Activated T-helper 1 cell treated with anti-CD3 and anti-CD28 coated beads, Interleukin-2, amount 50 U/mL, for 16 hours (primary cell): Measurements from ENCODE around the gene EYS.

Source experiments
- DNase-seq, 2 donors: peaks; one replicate each; pipeline ENCODE4 v3.0.0-alpha.2; 2020; ENCODE audit warnings: low read depth in 1 of 2, low spot score in 1 of 2

EYS gene

GRCh38 chr6:65707126-65707826 is at the start of gene EYS:
Gene EYS, minus strand, starts transcription at chr6:65707226. Its CDS starts 211,816 bp downstream, at chr6:65495410.
- no peak for DNase-seq

GRCh38 chr6:65746302-65746701 is 39.3 kb upstream of the EYS start:
- DNase-seq, result no peak

- no peak for DNase-seq
Measured at GRCh38 chr6:65745614-65746013, 38.6 kb upstream of the EYS start.

GRCh38 chr6:65728879-65729479 is 22.0 kb upstream of the EYS start:
- DNase-seq, result no peak

GRCh38 chr6:65719101-65719500 is 12.1 kb upstream of the EYS start:
- no peak for DNase-seq

- no peak for DNase-seq
Measured at GRCh38 chr6:65711531-65711930, 4.5 kb upstream of the EYS start.

- no peak for DNase-seq
Measured at GRCh38 chr6:65709099-65709830, 2.2 kb upstream of the EYS start.

GRCh38 chr6:65708162-65708561 is 1.1 kb upstream of the EYS start:
- DNase-seq, result no peak

GRCh38 chr6:65706436-65706835 is 590 bp downstream of the EYS start:
- no peak for DNase-seq

GRCh38 chr6:65701325-65701724 is 5.7 kb downstream of the EYS start:
- no peak for DNase-seq

- no peak for DNase-seq
Measured at GRCh38 chr6:65700561-65700960, 6.5 kb downstream of the EYS start.

GRCh38 chr6:65692109-65692508 is 14.9 kb downstream of the EYS start:
- DNase-seq, result no peak

- DNase-seq, result no peak
Measured at GRCh38 chr6:65680232-65680631, 26.8 kb downstream of the EYS start.

- no peak for DNase-seq
Measured at GRCh38 chr6:65671922-65672321, 35.1 kb downstream of the EYS start.

GRCh38 chr6:65667916-65668656 is 38.9 kb downstream of the EYS start:
- no peak for DNase-seq

- DNase-seq, result no peak
Measured at GRCh38 chr6:65650086-65650485, 56.9 kb downstream of the EYS start.

- DNase-seq, result no peak
Measured at GRCh38 chr6:65649392-65649791, 57.6 kb downstream of the EYS start.

GRCh38 chr6:65646544-65646943 is 60.5 kb downstream of the EYS start:
- DNase-seq, result no peak

- DNase-seq, result no peak
Measured at GRCh38 chr6:65642776-65643175, 64.2 kb downstream of the EYS start.

- DNase-seq, result no peak
Measured at GRCh38 chr6:65638047-65638831, 68.8 kb downstream of the EYS start.
